CD4-positive, alpha-beta T cell treated with Interleukin-1 beta for 1 hour (primary cell): ENCODE measurements around the gene HNRNPA2B1.

Experiments
- DNase-seq, 2 donors: peaks; one replicate each; pipeline ENCODE4 v3.0.0-alpha.2; 2020 to 2022

Gene HNRNPA2B1

GRCh38 chr7:26197153-26198115 lies 3.1 kb downstream of the HNRNPA2B1 start:
- peak in 1 of 2 donors; percentile 22 for DNase-seq

- DNase-seq = peak in 1 of 2 donors; percentile 28
Observed at GRCh38 chr7:26195867-26196657, 4.5 kb downstream of the HNRNPA2B1 start.

GRCh38 chr7:26195182-26195581 lies 5.4 kb downstream of the HNRNPA2B1 start:
- DNase-seq = no peak

GRCh38 chr7:26194764-26195163 lies 5.8 kb downstream of the HNRNPA2B1 start:
- peak in 1 of 2 donors; percentile 34 for DNase-seq

- no peak for DNase-seq
Observed at GRCh38 chr7:26193432-26194207, 6.9 kb downstream of the HNRNPA2B1 start.

- peak in 1 of 2 donors; percentile 22 for DNase-seq
Observed at GRCh38 chr7:26192485-26193087, 8.0 kb downstream of the HNRNPA2B1 start.

GRCh38 chr7:26191974-26192479 lies 8.5 kb downstream of the HNRNPA2B1 start:
- no peak for DNase-seq

- no peak for DNase-seq
Observed at GRCh38 chr7:26191233-26191973, 9.1 kb downstream of the HNRNPA2B1 start.

- peak in 1 of 2 donors; percentile 26 for DNase-seq
Observed at GRCh38 chr7:26190417-26190869, 10.1 kb downstream of the HNRNPA2B1 start.

GRCh38 chr7:26189697-26190096 lies 10.8 kb downstream of the HNRNPA2B1 start:
- peak in 1 of 2 donors; percentile 19 for DNase-seq

- DNase-seq = peak in 1 of 2 donors; percentile 36
Observed at GRCh38 chr7:26188957-26189541, 11.5 kb downstream of the HNRNPA2B1 start.

- DNase-seq = peak in 1 of 2 donors; percentile 48
Observed at GRCh38 chr7:26188206-26188956, 12.2 kb downstream of the HNRNPA2B1 start.

GRCh38 chr7:26187380-26188205 lies 13.0 kb downstream of the HNRNPA2B1 start:
- peak in 1 of 2 donors; percentile 58 for DNase-seq

GRCh38 chr7:26186364-26187311 lies 13.9 kb downstream of the HNRNPA2B1 start:
- DNase-seq = peak in 1 of 2 donors; percentile 36

GRCh38 chr7:26185844-26186180 lies 14.7 kb downstream of the HNRNPA2B1 start:
- DNase-seq = no peak

GRCh38 chr7:26185131-26185843 lies 15.3 kb downstream of the HNRNPA2B1 start:
- peak in 1 of 2 donors; percentile 58 for DNase-seq
